ENCODE results near the gene S100A11. TPM values are rescaled to one million over a fixed set of nuclear protein-coding genes. Genes with fewer than 3 reads are reported as not detected.

Gene S100A11
- total RNA-seq, 1 donor from 2014 or later, result 4.4 TPM

DNA sequence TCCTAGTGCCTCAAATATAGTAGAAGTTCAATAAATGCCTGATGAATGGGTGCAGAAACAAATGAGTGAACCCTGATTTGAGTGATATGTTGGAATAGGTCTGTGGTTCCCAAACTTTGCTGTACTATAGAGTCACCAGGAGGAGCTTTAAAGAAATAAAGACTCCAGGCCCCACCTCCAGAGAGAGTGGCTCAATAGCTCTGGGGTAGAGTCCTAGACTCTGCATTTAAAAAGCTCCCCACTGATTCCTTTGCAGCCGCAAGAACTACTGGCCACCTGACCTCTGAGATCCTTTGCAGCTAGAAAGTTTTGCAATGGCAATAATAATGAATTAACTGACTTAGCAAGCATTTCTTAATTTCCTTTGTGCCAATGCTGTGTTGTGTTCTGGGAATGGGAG is 31.1 kb upstream of the S100A11 start:
- Histone ChIP-seq H2AFZ (replicated peaks) (no peak overlapping the region), H3K4me3 (no peak overlapping the region), H3K27ac (no peak overlapping the region), H4K20me1 (ENCODE audit: low read depth) (no peaks in the 10 kb centered on the region), H3K9ac (no peak overlapping the region), H3K4me1 (no peaks in the 10 kb centered on the region), H3K27me3 (no peaks in the 10 kb centered on the region), H3K36me3 (no peaks in the 10 kb centered on the region), H3K4me2 (no peak overlapping the region), H3K9me3 (ENCODE audit: low read depth) (no peaks in the 10 kb centered on the region), H3K79me2 (ENCODE audit: low read depth) (no peaks in the 10 kb centered on the region), H3F3A (ENCODE audit: low read depth) (no peaks in the 10 kb centered on the region)
- H3K36me3 Mint-ChIP-seq, result no peaks in the 10 kb centered on the region
- H3K27ac Mint-ChIP-seq, result no peak overlapping the region
- DNase-seq (ENCODE audit: low spot score), result no peak
- peaks cover 2% of the 10 kb centered on the region for H3K27me3 Mint-ChIP-seq (ENCODE audit: insufficient read depth, low read depth)
- H3K4me1 Mint-ChIP-seq, result no peaks in the 10 kb centered on the region
- H3K9me3 Mint-ChIP-seq, result no peaks in the 10 kb centered on the region
- no peak overlapping the region for H3K4me3 Mint-ChIP-seq
- no peak for TF ChIP-seq EZH2phosphoT487 (IDR thresholded peaks at IDR 0.05)
- TF ChIP-seq, protein P1, sequence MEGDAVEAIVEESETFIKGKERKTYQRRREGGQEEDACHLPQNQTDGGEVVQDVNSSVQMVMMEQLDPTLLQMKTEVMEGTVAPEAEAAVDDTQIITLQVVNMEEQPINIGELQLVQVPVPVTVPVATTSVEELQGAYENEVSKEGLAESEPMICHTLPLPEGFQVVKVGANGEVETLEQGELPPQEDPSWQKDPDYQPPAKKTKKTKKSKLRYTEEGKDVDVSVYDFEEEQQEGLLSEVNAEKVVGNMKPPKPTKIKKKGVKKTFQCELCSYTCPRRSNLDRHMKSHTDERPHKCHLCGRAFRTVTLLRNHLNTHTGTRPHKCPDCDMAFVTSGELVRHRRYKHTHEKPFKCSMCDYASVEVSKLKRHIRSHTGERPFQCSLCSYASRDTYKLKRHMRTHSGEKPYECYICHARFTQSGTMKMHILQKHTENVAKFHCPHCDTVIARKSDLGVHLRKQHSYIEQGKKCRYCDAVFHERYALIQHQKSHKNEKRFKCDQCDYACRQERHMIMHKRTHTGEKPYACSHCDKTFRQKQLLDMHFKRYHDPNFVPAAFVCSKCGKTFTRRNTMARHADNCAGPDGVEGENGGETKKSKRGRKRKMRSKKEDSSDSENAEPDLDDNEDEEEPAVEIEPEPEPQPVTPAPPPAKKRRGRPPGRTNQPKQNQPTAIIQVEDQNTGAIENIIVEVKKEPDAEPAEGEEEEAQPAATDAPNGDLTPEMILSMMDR (IDR thresholded peaks at IDR 0.05), result no peak
- TF ChIP-seq EZH2 (IDR thresholded peaks at IDR 0.05), result no peak

DNA sequence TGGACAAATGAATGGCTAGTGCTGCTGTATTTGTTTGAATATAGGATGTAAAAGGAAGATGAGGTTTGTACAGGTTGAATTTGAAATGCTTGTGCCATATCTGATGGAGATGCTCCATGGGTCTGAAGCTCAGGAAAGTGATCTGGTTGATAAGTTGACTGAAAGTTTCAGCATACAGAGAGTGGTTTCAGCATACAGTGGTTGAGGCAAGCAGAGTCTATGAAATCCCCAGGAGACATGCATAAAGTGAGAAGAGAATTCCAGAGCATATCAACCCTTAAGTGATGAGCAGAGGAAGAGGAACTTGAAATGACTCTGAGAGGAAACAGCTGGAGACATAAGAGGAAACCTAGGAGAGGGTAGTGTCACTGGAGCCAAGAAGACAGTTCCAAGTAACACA is 30.3 kb upstream of the S100A11 start:
- H3K27me3 Mint-ChIP-seq (ENCODE audit: insufficient read depth, low read depth), result peaks cover 2% of the 10 kb centered on the region
- H3K4me3 ChIP-seq, result no peak overlapping the region
- TF ChIP-seq, protein P1 (IDR thresholded peaks at IDR 0.05), result no peak
- TF ChIP-seq EZH2 (IDR thresholded peaks at IDR 0.05), result no peak
- TF ChIP-seq EZH2phosphoT487 (IDR thresholded peaks at IDR 0.05), result no peak
- H3K9ac ChIP-seq, result no peak overlapping the region
- no peak for DNase-seq (ENCODE audit: low spot score)
- no peak overlapping the region for H2AFZ ChIP-seq (replicated peaks)
- no peaks in the 10 kb centered on the region for H3F3A ChIP-seq (ENCODE audit: low read depth)
- H3K36me3 ChIP-seq, result no peaks in the 10 kb centered on the region
- no peak overlapping the region for H3K4me3 Mint-ChIP-seq
- no peak overlapping the region for H3K27ac Mint-ChIP-seq
- no peaks in the 10 kb centered on the region for H3K27me3 ChIP-seq
- H3K4me1 ChIP-seq, result no peaks in the 10 kb centered on the region
- no peaks in the 10 kb centered on the region for H3K4me1 Mint-ChIP-seq
- H4K20me1 ChIP-seq (ENCODE audit: low read depth), result no peaks in the 10 kb centered on the region
- H3K9me3 ChIP-seq (ENCODE audit: low read depth), result no peaks in the 10 kb centered on the region
- H3K79me2 ChIP-seq (ENCODE audit: low read depth), result no peaks in the 10 kb centered on the region
- no peaks in the 10 kb centered on the region for H3K9me3 Mint-ChIP-seq
- H3K27ac ChIP-seq, result no peak overlapping the region
- no peaks in the 10 kb centered on the region for H3K36me3 Mint-ChIP-seq
- no peak overlapping the region for H3K4me2 ChIP-seq

DNA sequence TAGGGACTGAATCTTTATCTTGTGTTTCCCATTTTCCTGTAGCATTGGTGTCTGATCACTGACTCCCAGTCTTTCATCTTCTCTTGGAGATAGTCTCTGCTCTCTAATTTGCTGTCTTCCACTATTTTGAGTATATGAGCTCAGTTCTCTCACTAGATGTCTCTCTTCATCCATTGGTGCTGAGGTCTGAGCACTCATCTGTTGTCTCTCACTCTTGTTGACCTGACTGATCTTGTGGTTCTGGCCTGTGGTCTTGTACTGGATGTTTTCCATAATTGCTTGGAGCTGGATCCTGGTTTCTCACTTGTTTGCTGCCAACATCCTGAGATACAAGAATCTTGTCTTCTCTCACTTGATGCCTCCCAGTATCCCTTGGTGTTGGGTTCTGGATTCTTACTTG is 25.1 kb upstream of the S100A11 start:
- Histone ChIP-seq H3K36me3 (no peaks in the 10 kb centered on the region), H4K20me1 (ENCODE audit: low read depth) (no peaks in the 10 kb centered on the region), H3K9ac (no peak overlapping the region), H3K79me2 (ENCODE audit: low read depth) (no peaks in the 10 kb centered on the region), H3K4me1 (no peaks in the 10 kb centered on the region), H3K27ac (no peak overlapping the region), H3K27me3 (no peaks in the 10 kb centered on the region), H3K4me3 (no peak overlapping the region), H2AFZ (replicated peaks) (no peak overlapping the region), H3F3A (ENCODE audit: low read depth) (no peaks in the 10 kb centered on the region), H3K9me3 (ENCODE audit: low read depth) (no peaks in the 10 kb centered on the region), H3K4me2 (no peak overlapping the region)
- TF ChIP-seq, protein P1 (IDR thresholded peaks at IDR 0.05), result no peak
- no peak for TF ChIP-seq EZH2 (IDR thresholded peaks at IDR 0.05)
- no peak for TF ChIP-seq EZH2phosphoT487 (IDR thresholded peaks at IDR 0.05)
- H3K36me3 Mint-ChIP-seq, result no peaks in the 10 kb centered on the region
- H3K4me3 Mint-ChIP-seq, result no peak overlapping the region
- H3K4me1 Mint-ChIP-seq, result no peaks in the 10 kb centered on the region
- no peaks in the 10 kb centered on the region for H3K9me3 Mint-ChIP-seq
- H3K27me3 Mint-ChIP-seq (ENCODE audit: insufficient read depth, low read depth), result no peaks in the 10 kb centered on the region
- no peak for DNase-seq (ENCODE audit: low spot score)
- no peak overlapping the region for H3K27ac Mint-ChIP-seq
